NCI-H2227 (cell line): Measurements from ENCODE around the gene TMEM33.

ENCODE experiments used
- DNase-seq: peaks from one replicate; lab custom pipeline; 2025; ENCODE audit not compliant: unreplicated experiment; lab: John Stamatoyannopoulos, UW

The TMEM33 gene

GRCh38 chr4:41994461-41994985 is 59.3 kb downstream of the TMEM33 start:
- no peak for DNase-seq

GRCh38 chr4:41998019-41998418 is 62.8 kb downstream of the TMEM33 start:
- DNase-seq: no peak

- DNase-seq: no peak
These were observed 64.1 kb downstream of the TMEM33 start for GRCh38 chr4:41999321-41999720.

- no peak for DNase-seq
These were observed 73.0 kb downstream of the TMEM33 start for GRCh38 chr4:42008011-42008786.
